Endothelial cell of umbilical vein (primary cell): Measurements from ENCODE around the gene CDK6. TPM values are rescaled to one million over a fixed set of nuclear protein-coding genes. Genes with fewer than 3 reads are reported as not detected.

Source experiments
- BruUV-seq: library from RNA; stranded (reverse); fragments of 400-500 nt; replicated peaks from 2 replicates; lab custom pipeline; 2021; lab: Mats Ljungman, UMichigan
- CTCF ChIA-PET: fragments of 300-600, 350-600 bp; sonication (Branson Sonifier 250); formaldehyde crosslinking; loops from one replicate; lab custom pipeline; 2021; ENCODE audit warnings: antibody characterized with exemption, inconsistent platforms; lab: Charles Lee
- POLR2A ChIA-PET: fragments of 300-600, 350-600 bp; sonication (Branson Sonifier 250); formaldehyde crosslinking; loops from one replicate; lab custom pipeline; 2021; ENCODE audit warnings: antibody characterized with exemption, inconsistent platforms; lab: Charles Lee
- DNase-seq: peaks from one replicate; pipeline ENCODE4 v3.0.0-alpha.2; 2011; ENCODE audit warnings: low read depth, low spot score
- FAIRE-seq: peaks from 2 replicates; lab custom pipeline; 2011; peaks lifted over from hg19 to GRCh38; lab: Jason Lieb, UNC
- H2AFZ ChIP-seq: 2 replicates; pipeline ENCODE4 v1.6.0; 2012; ENCODE audit warnings: low read depth, low read length, control low read depth, inconsistent platforms
- H3K27ac ChIP-seq: 2 replicates; pipeline ENCODE4 v1.5.1; 2011; ENCODE audit warnings: low read depth, mild to moderate bottlenecking, control low read depth, low read length, moderate library complexity; ENCODE audit not compliant: insufficient read depth
- H3K27me3 ChIP-seq, 2 experiments: 2 replicates each; pipeline versions ENCODE4 v1.6.0 to v1.6.1; 2011; ENCODE audit warnings: low read length in 2 of 2, mixed read lengths in 1 of 2; ENCODE audit not compliant: control insufficient read depth in 2 of 2, insufficient read depth in 2 of 2
- H3K36me3 ChIP-seq, 2 experiments: 2 replicates in 1 of 2; 3 replicates in 1 of 2; pipeline ENCODE4 v1.5.1; 2011; ENCODE audit warnings: low read length in 2 of 2, mild to moderate bottlenecking in 1 of 2, moderate library complexity in 1 of 2; ENCODE audit not compliant: control insufficient read depth in 2 of 2, insufficient read depth in 2 of 2; ENCODE audit errors: extremely low read depth in 1 of 2
- H3K4me1 ChIP-seq: 3 replicates; pipeline ENCODE4 v1.5.1; 2011; ENCODE audit warnings: mild to moderate bottlenecking, low read length; ENCODE audit not compliant: control insufficient read depth, insufficient read depth; ENCODE audit errors: extremely low read depth
- H3K4me2 ChIP-seq: 2 replicates; pipeline ENCODE4 v1.6.1; 2011; ENCODE audit warnings: low read length, control low read depth, mixed read lengths; ENCODE audit not compliant: insufficient read depth
- H3K4me3 ChIP-seq, 3 experiments: fragments of 200-600 bp in 1 of 3; sonication (generic), shearing (Covaris generic) in 1 of 3; replicated peaks in 1 of 3; 2 replicates each; pipeline ENCODE4 v1.5.1; 2011 to 2016; ENCODE audit warnings: control low read depth in 3 of 3, low read length in 3 of 3, mild to moderate bottlenecking in 2 of 3, inconsistent platforms in 1 of 3, low read depth in 1 of 3, moderate library complexity in 1 of 3; ENCODE audit not compliant: insufficient read depth in 1 of 3
- H3K79me2 ChIP-seq: 2 replicates; pipeline ENCODE4 v1.6.0; 2012; ENCODE audit warnings: low read length, inconsistent platforms; ENCODE audit not compliant: control insufficient read depth, insufficient read depth
- H3K9ac ChIP-seq: replicated peaks from 2 replicates; pipeline ENCODE3; 2011; ENCODE audit warnings: low read length, control low read depth; ENCODE audit not compliant: insufficient read depth; ENCODE audit errors: extremely low read depth
- H3K9me1 ChIP-seq: replicated peaks from 3 replicates; pipeline ENCODE4 v1.6.0; 2011; ENCODE audit warnings: mild to moderate bottlenecking, low read length; ENCODE audit not compliant: control insufficient read depth, insufficient read depth; ENCODE audit errors: extremely low read depth
- H3K9me3 ChIP-seq: replicated peaks from 2 replicates; pipeline ENCODE4 v1.5.1; 2012; ENCODE audit warnings: low read length, inconsistent platforms; ENCODE audit not compliant: control insufficient read depth, insufficient read depth
- H4K20me1 ChIP-seq: replicated peaks from 2 replicates; pipeline ENCODE3; 2011; ENCODE audit warnings: mild to moderate bottlenecking, low read length; ENCODE audit not compliant: control insufficient read depth, insufficient read depth; ENCODE audit errors: extremely low read depth
- EZH2 ChIP-seq: IDR thresholded peaks from 2 replicates; pipeline ENCODE4 v1.6.1; 2012; ENCODE audit warnings: borderline replicate concordance, low read depth, mild to moderate bottlenecking, moderate library complexity, low read length, inconsistent platforms; ENCODE audit not compliant: severe bottlenecking
- FOS ChIP-seq: IDR thresholded peaks from 2 replicates; pipeline ENCODE4 v1.6.1; 2011; ENCODE audit warnings: mild to moderate bottlenecking, low read length, moderate library complexity, borderline replicate concordance; ENCODE audit not compliant: insufficient read depth
- GATA2 ChIP-seq: IDR thresholded peaks from 2 replicates; pipeline ENCODE4 v1.7.0; 2011; ENCODE audit warnings: low read depth, mild to moderate bottlenecking, moderate library complexity, mixed read lengths, low read length; ENCODE audit not compliant: insufficient read length, insufficient read depth
- JUN ChIP-seq: IDR thresholded peaks from 2 replicates; pipeline ENCODE4 v1.6.1; 2011; ENCODE audit warnings: borderline replicate concordance, low read depth; ENCODE audit not compliant: insufficient read length, insufficient read depth
- MYC ChIP-seq: IDR thresholded peaks from one replicate; pipeline ENCODE4 v1.6.1; 2011; ENCODE audit warnings: mild to moderate bottlenecking, low read depth, low read length
- POLR2A ChIP-seq: IDR thresholded peaks from 2 replicates; pipeline ENCODE4 v1.6.1; 2012; ENCODE audit warnings: low read depth, mild to moderate bottlenecking, control low read depth, low read length
- dilution Hi-C: fragments of 300-500 bp; cut with MboI; formaldehyde crosslinking; loops from one replicate; pipeline ENCODE4 v1.15.0; 2019; ENCODE audit warnings: low sequenced_read_pairs; ENCODE audit not compliant: extremely low pct_ligation_motif_present
- intact Hi-C: fragments of 100-400 bp; cut with micrococcal nuclease; formaldehyde crosslinking; loops from one replicate; pipeline ENCODE4 v1.10.0; 2022
- polyA plus RNA-seq, 4 experiments: library from polyadenylated mRNA; depleted of rRNA in 3 of 4; stranded (reverse) in 3 of 4; unstranded in 1 of 4; fragments of >200 nt; gene quantifications; 2 replicates each; pipeline versions ENCODE4 v1.2.1 to v1.2.3, GENCODE V29; 2011 to 2012; ENCODE audit warnings: missing spikeins in 1 of 4
- total RNA-seq: library from RNA; stranded (reverse); gene quantifications from 2 replicates; pipeline ENCODE4 v1.2.3, GENCODE V29; 2021

Gene CDK6
- total and polyA plus RNA-seq, 2 donors (not counting 3 experiments of a cell fraction or from before 2014, with no cell fraction given), result 6.0 to 28.2 TPM

DNA sequence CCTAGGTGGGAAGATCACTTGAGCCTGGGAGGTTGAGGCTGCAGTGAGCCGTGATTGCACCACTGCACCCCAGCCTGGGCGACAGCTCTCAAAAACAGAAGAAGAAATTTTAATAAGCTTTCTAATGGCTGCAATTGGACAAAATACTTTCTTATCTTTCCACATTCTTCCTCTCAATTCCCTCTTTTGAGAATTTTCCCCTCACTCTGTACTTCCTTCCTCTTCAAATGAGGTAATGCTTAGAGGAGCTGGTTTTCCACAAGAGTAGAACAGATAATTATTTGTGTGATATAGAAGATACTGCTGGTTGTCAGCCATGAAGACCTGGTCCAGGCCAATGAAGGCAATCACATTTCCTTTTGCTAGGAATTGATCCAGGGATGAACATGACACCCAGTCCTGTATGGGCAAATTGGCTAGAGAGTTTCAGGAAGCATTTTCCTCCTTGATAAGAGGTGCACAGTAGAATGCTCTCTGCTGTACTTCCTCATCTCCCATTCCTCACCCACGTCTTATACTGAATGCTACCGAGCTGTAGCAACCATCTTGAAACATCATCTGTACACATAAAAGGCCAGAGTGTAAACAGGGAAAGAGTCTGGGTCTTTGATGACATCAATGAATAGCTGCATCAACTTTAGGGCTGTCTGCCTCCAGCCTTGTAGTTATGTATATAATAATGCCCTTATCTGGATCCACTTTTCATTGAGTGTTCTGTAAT is 103.9 kb downstream of the CDK6 start:
- intact Hi-C loops (no loop called here), dilution Hi-C loops (no loop called here)
- Histone ChIP-seq H3K79me2 (peaks cover 2% of the 10 kb centered on the region), H2AFZ (no peak overlapping the region), H3K27me3 (no peaks in the 10 kb centered on the region), H3K27ac (peak overlapping the region; percentile 39), H3K4me1 (peaks cover 22% of the 10 kb centered on the region), H3K9me1 (no peaks in the 10 kb centered on the region), H3K4me2 (no peak overlapping the region), H4K20me1 (no peaks in the 10 kb centered on the region), H3K4me3 (no peak overlapping the region), H3K9me3 (no peaks in the 10 kb centered on the region), H3K36me3 (no peaks in the 10 kb centered on the region), H3K9ac (no peak overlapping the region)
- FAIRE-seq (peak; percentile 53), DNase-seq (peak; percentile 42)
- CTCF ChIA-PET, result interaction anchor here (1.1 to 1.5 kb wide), 3 partner anchors 10 to 34 kb away, joined by 3 to 4 read pairs (median 4); no protein-coding TSS in a partner anchor
- POLR2A ChIA-PET, result no interaction called here
- BruUV-seq, result no TSS peak
- no peak for TF ChIP-seq GATA2
- no peak for TF ChIP-seq POLR2A
- no peak for TF ChIP-seq FOS
- no peak for TF ChIP-seq EZH2

DNA sequence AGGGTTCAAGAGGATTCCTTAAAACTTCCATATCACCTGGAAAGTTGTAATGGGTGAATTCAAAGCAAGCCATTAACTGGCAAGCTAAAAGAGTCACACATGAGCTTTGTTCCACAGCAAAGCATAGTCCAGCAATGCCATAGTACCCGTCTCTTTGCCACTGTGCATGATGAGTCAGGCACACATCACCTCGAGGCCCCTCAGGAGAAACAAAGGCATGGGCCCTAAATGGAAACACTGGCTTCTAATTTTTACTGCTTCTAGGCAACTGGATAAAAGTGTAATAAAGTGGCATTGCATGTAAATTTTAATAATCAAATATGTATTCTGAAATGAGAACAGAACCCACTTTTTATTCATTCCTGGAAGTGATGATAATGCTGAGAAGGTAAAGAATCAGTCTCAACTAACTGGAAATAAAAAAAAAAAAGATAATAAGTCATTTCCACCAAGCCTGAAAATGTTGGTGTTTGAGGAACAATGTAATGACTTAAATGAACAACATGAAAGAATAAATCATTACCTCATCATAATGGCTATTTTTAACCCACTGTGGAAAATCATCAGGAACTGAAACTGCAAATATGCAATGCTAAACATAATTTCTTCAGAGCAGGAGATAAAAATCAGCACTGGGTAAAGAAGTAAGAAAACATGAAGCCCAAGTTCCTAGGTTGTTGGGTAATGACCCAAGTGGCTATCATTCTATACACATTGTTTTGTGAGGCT is 104.9 kb downstream of the CDK6 start:
- H3K4me3 ChIP-seq, result no peak overlapping the region
- H3K9me1 ChIP-seq, result no peaks in the 10 kb centered on the region
- no peak overlapping the region for H2AFZ ChIP-seq
- no peaks in the 10 kb centered on the region for H3K9me3 ChIP-seq
- peak overlapping the region; percentile 39 for H3K27ac ChIP-seq
- H3K9ac ChIP-seq, result no peak overlapping the region
- peaks cover 2% of the 10 kb centered on the region for H3K79me2 ChIP-seq
- TSS peak; percentile 40 for BruUV-seq
- DNase-seq (peak; percentile 75), FAIRE-seq (peak; percentile 84)
- intact Hi-C loops, result loop anchor here (1.0 kb wide), 1 partner anchor 50 kb away; no protein-coding TSS in a partner anchor
- CTCF ChIA-PET, result interaction anchor here (1.5 kb wide), 1 partner anchor 35 kb away, joined by 4 read pairs; no protein-coding TSS in a partner anchor
- no peaks in the 10 kb centered on the region for H3K36me3 ChIP-seq
- H3K4me1 ChIP-seq, result peaks cover 22% of the 10 kb centered on the region
- H3K4me2 ChIP-seq, result no peak overlapping the region
- POLR2A ChIA-PET, result no interaction called here
- H3K27me3 ChIP-seq, result no peaks in the 10 kb centered on the region
- dilution Hi-C loops, result no loop called here
- TF ChIP-seq FOS (peak; percentile 36), POLR2A (no peak), MYC (no peak), JUN (peak; percentile 70)
- H4K20me1 ChIP-seq, result no peaks in the 10 kb centered on the region
